IPS-20b (cell line): ENCODE measurements around the gene CERS6.
"Not testable (repeated sequence)": the region's sequence is repeated elsewhere in the genome, so short reads cannot be mapped to it uniquely, and the experiment has no call there.

Experiments used
- H3K27ac ChIP-seq: one replicate; pipeline ENCODE4 v1.5.1; 2013; ENCODE audit warnings: low read length
- H3K27me3 ChIP-seq: 2 replicates; pipeline ENCODE4 v1.6.1; 2013; ENCODE audit warnings: mild to moderate bottlenecking, low read length, inconsistent platforms; ENCODE audit not compliant: insufficient read depth
- H3K36me3 ChIP-seq: 2 replicates; pipeline ENCODE4 v1.6.1; 2013; ENCODE audit warnings: low read depth, mild to moderate bottlenecking, inconsistent platforms, low read length, moderate library complexity; ENCODE audit not compliant: insufficient read depth
- H3K4me1 ChIP-seq: 2 replicates; pipeline ENCODE4 v1.6.1; 2013; ENCODE audit warnings: mild to moderate bottlenecking, control low read depth, inconsistent platforms, low read length, moderate library complexity; ENCODE audit not compliant: insufficient read depth
- H3K4me3 ChIP-seq: 2 replicates; pipeline ENCODE4 v1.5.1; 2013; ENCODE audit warnings: mild to moderate bottlenecking, low read length, inconsistent platforms
- H3K9ac ChIP-seq: 2 replicates; pipeline ENCODE4 v1.6.1; 2013; ENCODE audit warnings: low read depth, mild to moderate bottlenecking, inconsistent platforms, low read length, moderate library complexity
- H3K9me3 ChIP-seq: 2 replicates; pipeline ENCODE4 v1.6.1; 2013; ENCODE audit warnings: mild to moderate bottlenecking, low read depth, low read length, inconsistent platforms; ENCODE audit not compliant: insufficient read depth

CERS6 gene

GRCh38 chr2:168758970-168759820 lies 303.1 kb downstream of the CERS6 start:
- Histone ChIP-seq H3K27ac (no peak overlapping the region), H3K9ac (no peak overlapping the region), H3K4me1 (no peaks in the 10 kb centered on the region), H3K9me3 (no peaks in the 10 kb centered on the region), H3K27me3 (no peaks in the 10 kb centered on the region), H3K4me3 (no peak overlapping the region), H3K36me3 (no peaks in the 10 kb centered on the region)

DNA sequence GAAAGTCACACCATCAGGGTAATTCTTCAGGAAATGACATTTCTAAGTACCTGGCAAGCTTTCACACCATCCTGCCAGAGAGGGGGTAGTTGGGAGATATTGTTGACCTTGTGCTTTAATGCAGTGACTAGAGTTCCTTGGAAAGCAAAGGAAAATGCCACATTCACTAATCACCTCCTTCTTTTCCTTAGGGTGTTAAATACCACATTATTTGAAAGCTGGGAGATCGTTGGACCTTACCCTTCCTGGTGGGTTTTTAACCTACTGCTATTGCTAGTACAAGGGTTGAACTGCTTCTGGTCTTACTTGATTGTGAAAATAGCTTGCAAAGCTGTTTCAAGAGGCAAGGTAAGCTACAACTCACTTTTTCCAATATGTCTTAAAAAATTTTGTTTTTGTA lies 309.3 kb downstream of the CERS6 start:
- Histone ChIP-seq H3K27ac (no peak overlapping the region), H3K27me3 (no peaks in the 10 kb centered on the region), H3K4me3 (no peak overlapping the region), H3K9ac (no peak overlapping the region), H3K4me1 (no peaks in the 10 kb centered on the region), H3K9me3 (no peaks in the 10 kb centered on the region), H3K36me3 (peaks cover 5% of the 10 kb centered on the region; the same call in 1 of the 2 replicates)

- Histone ChIP-seq H3K27me3 (no peaks in the 10 kb centered on the region), H3K9ac (no peak overlapping the region), H3K9me3 (no peaks in the 10 kb centered on the region), H3K36me3 (peaks cover 5% of the 10 kb centered on the region; the same call in 1 of the 2 replicates), H3K4me1 (no peaks in the 10 kb centered on the region), H3K27ac (no peak overlapping the region), H3K4me3 (no peak overlapping the region)
These were observed 310.5 kb downstream of the CERS6 start for GRCh38 chr2:168766600-168766999.

- peaks cover 5% of the 10 kb centered on the region; the same call in 1 of the 2 replicates for H3K36me3 ChIP-seq
- no peaks in the 10 kb centered on the region for H3K4me1 ChIP-seq
- H3K27ac ChIP-seq = no peak overlapping the region
- H3K4me3 ChIP-seq = no peak overlapping the region
- no peaks in the 10 kb centered on the region for H3K9me3 ChIP-seq
- H3K27me3 ChIP-seq = no peaks in the 10 kb centered on the region
- no peak overlapping the region for H3K9ac ChIP-seq
These were observed 311.2 kb downstream of the CERS6 start for GRCh38 chr2:168767258-168767657.

GRCh38 chr2:168768357-168768756 lies 312.3 kb downstream of the CERS6 start:
- H3K4me1 ChIP-seq, H3K36me3 ChIP-seq, H3K9me3 ChIP-seq, H3K4me3 ChIP-seq, H3K27ac ChIP-seq, H3K9ac ChIP-seq, H3K27me3 ChIP-seq: not testable (repeated sequence)

DNA sequence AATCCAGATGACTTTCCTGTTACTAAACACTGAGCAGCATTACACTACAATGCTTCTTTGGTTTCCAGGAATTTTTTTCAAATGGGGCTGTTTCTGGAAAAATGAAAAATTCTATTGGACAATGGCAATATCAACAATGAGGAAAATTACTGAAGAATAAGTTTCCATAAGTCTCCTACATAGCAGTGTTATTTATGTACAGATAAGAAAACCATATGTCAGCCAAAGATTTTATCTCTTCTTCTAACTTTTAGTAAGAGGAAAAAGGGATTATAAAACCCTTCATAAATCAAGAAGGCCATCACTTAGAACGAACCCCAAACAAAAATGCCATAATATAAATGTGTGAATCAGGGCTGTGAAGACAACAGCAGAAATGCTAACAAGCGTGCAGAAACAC lies 314.7 kb downstream of the CERS6 start:
- Histone ChIP-seq H3K27me3 (no peaks in the 10 kb centered on the region), H3K27ac (no peak overlapping the region), H3K36me3 (peaks cover 5% of the 10 kb centered on the region; the same call in 1 of the 2 replicates), H3K9me3 (peaks cover 5% of the 10 kb centered on the region; the same call in 1 of the 2 replicates), H3K4me1 (no peaks in the 10 kb centered on the region), H3K4me3 (no peak overlapping the region), H3K9ac (no peak overlapping the region)

DNA sequence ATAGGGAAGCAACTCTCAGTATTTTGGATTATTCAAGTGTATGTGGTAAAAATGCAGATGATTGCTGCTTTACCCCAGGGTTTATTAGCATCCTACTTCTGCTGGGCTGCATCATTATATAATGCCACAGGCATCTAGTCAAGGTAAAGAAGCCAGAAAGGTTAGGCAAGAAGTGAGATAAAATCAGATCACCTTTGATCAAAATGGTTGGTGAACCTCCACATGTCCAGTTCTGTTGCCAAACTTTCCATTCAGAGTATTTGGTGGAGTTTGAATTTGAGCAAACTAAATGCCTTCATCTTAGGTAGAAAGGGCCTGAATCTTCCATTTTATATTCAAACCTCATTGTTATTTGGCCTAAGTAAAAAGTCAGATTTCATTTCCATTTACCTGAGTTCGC lies 316.6 kb downstream of the CERS6 start:
- Histone ChIP-seq H3K27me3 (no peaks in the 10 kb centered on the region), H3K9ac (no peak overlapping the region), H3K4me3 (no peak overlapping the region), H3K4me1 (no peaks in the 10 kb centered on the region), H3K36me3 (no peaks in the 10 kb centered on the region; the same call in 1 of the 2 replicates), H3K9me3 (peaks cover 7% of the 10 kb centered on the region; the same call in 1 of the 2 replicates), H3K27ac (no peak overlapping the region)

DNA sequence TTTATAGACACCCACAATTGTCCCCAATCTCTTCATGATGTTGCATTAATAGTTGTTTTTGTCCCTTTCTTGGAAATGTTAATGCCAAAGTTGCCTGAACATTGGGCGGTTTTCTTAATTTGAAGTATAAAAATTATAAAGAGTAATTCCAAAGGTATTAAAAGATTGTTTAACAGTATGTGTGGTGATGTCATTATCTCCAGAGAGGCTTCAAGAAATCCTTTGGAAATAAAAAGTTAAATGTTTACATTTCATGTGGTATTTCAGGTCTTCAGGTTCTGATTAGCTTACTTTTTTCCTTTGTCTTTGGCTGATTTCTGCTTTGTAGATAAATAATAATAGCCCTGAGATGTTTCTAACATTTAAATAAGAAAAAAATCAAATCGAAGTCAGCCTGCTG lies 317.1 kb downstream of the CERS6 start:
- H3K9me3 ChIP-seq = peaks cover 7% of the 10 kb centered on the region; the same call in 1 of the 2 replicates
- H3K4me1 ChIP-seq = no peaks in the 10 kb centered on the region
- no peaks in the 10 kb centered on the region; the same call in 1 of the 2 replicates for H3K36me3 ChIP-seq
- H3K4me3 ChIP-seq = no peak overlapping the region
- H3K9ac ChIP-seq = no peak overlapping the region
- H3K27ac ChIP-seq = no peak overlapping the region
- H3K27me3 ChIP-seq = no peaks in the 10 kb centered on the region

- peaks cover 7% of the 10 kb centered on the region; the same call in 1 of the 2 replicates for H3K9me3 ChIP-seq
These were observed 317.8 kb downstream of the CERS6 start for GRCh38 chr2:168773719-168774521.

GRCh38 chr2:168775837-168776236 lies 319.8 kb downstream of the CERS6 start:
- H3K27me3 ChIP-seq = no peaks in the 10 kb centered on the region
- H3K4me1 ChIP-seq = peaks cover 9% of the 10 kb centered on the region; the same call in 1 of the 2 replicates
- peaks cover 7% of the 10 kb centered on the region; the same call in 1 of the 2 replicates for H3K9me3 ChIP-seq
- H3K36me3 ChIP-seq = no peaks in the 10 kb centered on the region
- no peak overlapping the region for H3K4me3 ChIP-seq
- no peak overlapping the region for H3K9ac ChIP-seq
- no peak overlapping the region for H3K27ac ChIP-seq

More at GRCh38 chr2:168773719-168774521, 317.8 kb downstream of the CERS6 start:
- Histone ChIP-seq H3K36me3 (no peaks in the 10 kb centered on the region; the same call in 1 of the 2 replicates), H3K4me1 (no peaks in the 10 kb centered on the region), H3K27me3 (no peaks in the 10 kb centered on the region), H3K4me3 (no peak overlapping the region), H3K9ac (no peak overlapping the region), H3K27ac (no peak overlapping the region)

- Histone ChIP-seq H3K9me3 (peaks cover 4% of the 10 kb centered on the region; the same call in 1 of the 2 replicates), H3K27me3 (no peaks in the 10 kb centered on the region), H3K27ac (no peak overlapping the region), H3K36me3 (no peaks in the 10 kb centered on the region), H3K9ac (no peak overlapping the region), H3K4me3 (no peak overlapping the region), H3K4me1 (peaks cover 27% of the 10 kb centered on the region)
These were observed 324.6 kb downstream of the CERS6 start for GRCh38 chr2:168780669-168781071.
